ENCODE data around the gene DARS1. TPM values are rescaled to one million over a fixed set of nuclear protein-coding genes. Genes with fewer than 3 reads are reported as not detected.

DARS1 gene
- total and polyA plus RNA-seq, 9 donors, result 55.2 to 79.5 (median 69.7) TPM

GRCh38 chr2:135931776-135932443 lies 53.5 kb downstream of the DARS1 start:
- Histone ChIP-seq H3K27ac (no peak overlapping the region), H3K27me3 (no peaks in the 10 kb centered on the region), H3K4me3 (no peak overlapping the region), H3K36me3 (no peaks in the 10 kb centered on the region), H3K9me3 (no peaks in the 10 kb centered on the region), H3K4me1 (ENCODE audit: insufficient read depth) (no peaks in the 10 kb centered on the region)
- DNase-seq, result no peak
- intact Hi-C loops (cut with DNase I), result no loop called here
- TF ChIP-seq CTCF (IDR thresholded peaks at IDR 0.05) (no peak), POLR2A (IDR thresholded peaks at IDR 0.05) (no peak), EP300 (IDR thresholded peaks at IDR 0.05) (no peak)

GRCh38 chr2:135926605-135927004 lies 58.8 kb downstream of the DARS1 start:
- no peaks in the 10 kb centered on the region for H3K36me3 ChIP-seq
- intact Hi-C loops (cut with DNase I), result no loop called here

GRCh38 chr2:135925571-135925970 lies 59.9 kb downstream of the DARS1 start:
- Histone ChIP-seq H3K27ac (no peak overlapping the region), H3K4me1 (ENCODE audit: insufficient read depth) (no peaks in the 10 kb centered on the region), H3K4me3 (no peak overlapping the region), H3K9me3 (no peaks in the 10 kb centered on the region), H3K36me3 (no peaks in the 10 kb centered on the region), H3K27me3 (no peaks in the 10 kb centered on the region)
- intact Hi-C loops (cut with DNase I), result no loop called here
- 64 to 74% (median 71%) methylated on average over 2 of the region's 2 CpGs for WGBS, 3 donors
- TF ChIP-seq EP300 (IDR thresholded peaks at IDR 0.05), result no peak
- TF ChIP-seq CTCF (IDR thresholded peaks at IDR 0.05), result no peak
- DNase-seq, result no peak

More at GRCh38 chr2:135926605-135927004, 58.8 kb downstream of the DARS1 start:
- H3K4me3 ChIP-seq, result no peak overlapping the region
- H3K27me3 ChIP-seq, result no peaks in the 10 kb centered on the region
- TF ChIP-seq POLR2A (IDR thresholded peaks at IDR 0.05) (no peak), EP300 (IDR thresholded peaks at IDR 0.05) (no peak), CTCF (IDR thresholded peaks at IDR 0.05) (no peak)
- no peak overlapping the region for H3K27ac ChIP-seq
- no peaks in the 10 kb centered on the region for H3K4me1 ChIP-seq (ENCODE audit: insufficient read depth)
- H3K9me3 ChIP-seq, result no peaks in the 10 kb centered on the region
- WGBS, 3 donors, result 84 to 92% (median 87%) methylated on average over 3 of the region's 3 CpGs
- DNase-seq, result no peak

- 34 to 44% (median 40%) methylated on average over 3 of the region's 3 CpGs for WGBS, 3 donors
- DNase-seq, result no peak
- intact Hi-C loops (cut with DNase I), result loop anchor here in 1 of 4 donors (10.0 kb wide), 1 partner anchor 459 kb away; no protein-coding TSS in a partner anchor
- no peak overlapping the region for H3K27ac ChIP-seq
- H3K4me3 ChIP-seq, result no peak overlapping the region
- H3K27me3 ChIP-seq, result no peaks in the 10 kb centered on the region
- no peaks in the 10 kb centered on the region for H3K9me3 ChIP-seq
- TF ChIP-seq CTCF (IDR thresholded peaks at IDR 0.05) (no peak), POLR2A (IDR thresholded peaks at IDR 0.05) (no peak), EP300 (IDR thresholded peaks at IDR 0.05) (no peak)
- H3K36me3 ChIP-seq, result no peaks in the 10 kb centered on the region
- no peaks in the 10 kb centered on the region for H3K4me1 ChIP-seq (ENCODE audit: insufficient read depth)
These were observed 69.2 kb downstream of the DARS1 start for GRCh38 chr2:135916207-135916606.
